ENCODE measurements around the gene TSR3. TPM values are rescaled to one million over a fixed set of nuclear protein-coding genes. Genes with fewer than 3 reads are reported as not detected.
A peak's percentile ranks its signal among the peaks of the same experiment; 100 is the strongest.

TSR3 gene
- total RNA-seq, 1 experiment from 2014 or later = 45.4 TPM

- no peak for DNase-seq (ENCODE audit: extremely low read depth, low read depth)
Observed at GRCh38 chr16:1311738-1312466, 39.8 kb downstream of the TSR3 start.

GRCh38 chr16:1311212-1311737 is 40.4 kb downstream of the TSR3 start:
- no peak for DNase-seq (ENCODE audit: extremely low read depth, low read depth)

GRCh38 chr16:1310832-1311200 is 40.9 kb downstream of the TSR3 start:
- DNase-seq (ENCODE audit: extremely low read depth, low read depth) = no peak

- DNase-seq (ENCODE audit: extremely low read depth, low read depth) = no peak
Observed at GRCh38 chr16:1309888-1310831, 41.5 kb downstream of the TSR3 start.

- peak; percentile 97 for DNase-seq (ENCODE audit: extremely low read depth, low read depth)
Observed at GRCh38 chr16:1308977-1309885, 42.4 kb downstream of the TSR3 start, which contains the start of gene UBE2I. Gene UBE2I (plus strand): TSS chr16:1309636. CDS start chr16:1314031, 4,395 bp downstream.

GRCh38 chr16:1308036-1308976 is 43.4 kb downstream of the TSR3 start:
- peak; percentile 40 for DNase-seq (ENCODE audit: extremely low read depth, low read depth)

- DNase-seq (ENCODE audit: extremely low read depth, low read depth) = no peak
Observed at GRCh38 chr16:1306334-1306733, 45.3 kb downstream of the TSR3 start.

GRCh38 chr16:1305823-1306222 is 45.9 kb downstream of the TSR3 start:
- DNase-seq (ENCODE audit: extremely low read depth, low read depth) = no peak

- DNase-seq (ENCODE audit: extremely low read depth, low read depth) = no peak
Observed at GRCh38 chr16:1301562-1301961, 50.1 kb downstream of the TSR3 start.

- peak; percentile 49 for DNase-seq (ENCODE audit: extremely low read depth, low read depth)
Observed at GRCh38 chr16:1300664-1301476, 50.8 kb downstream of the TSR3 start.

- DNase-seq (ENCODE audit: extremely low read depth, low read depth) = no peak
Observed at GRCh38 chr16:1299868-1300203, 51.8 kb downstream of the TSR3 start.

Other genes starting within 250 kb of the TSR3 start
- 3.9 and 4.2 TPM in 2 replicates for gene CACNA1H, start 198.8 kb downstream of the TSR3 start, total RNA-seq (2014; rRNA removed; shearing (Covaris generic))
- gene TPSG1, start 126.6 kb downstream of the TSR3 start, total RNA-seq (2014; rRNA removed; shearing (Covaris generic)) = not detected in 2 replicates
- not detected in 2 replicates for gene TPSB2, start 121.7 kb downstream of the TSR3 start, total RNA-seq (2014; rRNA removed; shearing (Covaris generic))
- gene TPSAB1, start 111.2 kb downstream of the TSR3 start, total RNA-seq (2014; rRNA removed; shearing (Covaris generic)) = not detected in 2 replicates
- not detected in 2 replicates for gene TPSD1, start 95.8 kb downstream of the TSR3 start, total RNA-seq (2014; rRNA removed; shearing (Covaris generic))
- 90.5 and 120 TPM in 2 replicates for gene UBE2I, start 42.2 kb downstream of the TSR3 start, total RNA-seq (2014; rRNA removed; shearing (Covaris generic))
- 0.29 and 0.89 TPM in 2 replicates for gene BAIAP3, start 18.2 kb downstream of the TSR3 start, total RNA-seq (2014; rRNA removed; shearing (Covaris generic))
- 32.2 and 33.0 TPM in 2 replicates for gene GNPTG, start 53 bp upstream of the TSR3 start, total RNA-seq (2014; rRNA removed; shearing (Covaris generic))
- gene UNKL, start 62.8 kb upstream of the TSR3 start, total RNA-seq (2014; rRNA removed; shearing (Covaris generic)) = 29.2 and 31.0 TPM in 2 replicates
- gene UQCC4, start 68.9 kb upstream of the TSR3 start, total RNA-seq (2014; rRNA removed; shearing (Covaris generic)) = 29.7 and 31.1 TPM in 2 replicates
- not detected in 2 replicates for gene PERCC1, start 79.2 kb upstream of the TSR3 start, total RNA-seq (2014; rRNA removed; shearing (Covaris generic))
- gene CCDC154, start 92.7 kb upstream of the TSR3 start, total RNA-seq (2014; rRNA removed; shearing (Covaris generic)) = 0.42 and 0.61 TPM in 2 replicates
- gene CLCN7, start 123.2 kb upstream of the TSR3 start, total RNA-seq (2014; rRNA removed; shearing (Covaris generic)) = 62.0 and 67.0 TPM in 2 replicates
- gene PTX4, start 137.1 kb upstream of the TSR3 start, total RNA-seq (2014; rRNA removed; shearing (Covaris generic)) = 0.15 TPM in 1 of 2 replicates, not detected in the other
- 7.8 and 8.1 TPM in 2 replicates for gene TELO2, start 141.5 kb upstream of the TSR3 start, total RNA-seq (2014; rRNA removed; shearing (Covaris generic))
- not detected in 2 replicates for gene TMEM204, start 181.8 kb upstream of the TSR3 start, total RNA-seq (2014; rRNA removed; shearing (Covaris generic))

All from NCI-H460 (cell line).